ENCODE results near the gene FLT3.
"Not testable (repeated sequence)": the region's sequence is repeated elsewhere in the genome, so short reads cannot be mapped to it uniquely, and the experiment has no call there.

FLT3 gene

DNA sequence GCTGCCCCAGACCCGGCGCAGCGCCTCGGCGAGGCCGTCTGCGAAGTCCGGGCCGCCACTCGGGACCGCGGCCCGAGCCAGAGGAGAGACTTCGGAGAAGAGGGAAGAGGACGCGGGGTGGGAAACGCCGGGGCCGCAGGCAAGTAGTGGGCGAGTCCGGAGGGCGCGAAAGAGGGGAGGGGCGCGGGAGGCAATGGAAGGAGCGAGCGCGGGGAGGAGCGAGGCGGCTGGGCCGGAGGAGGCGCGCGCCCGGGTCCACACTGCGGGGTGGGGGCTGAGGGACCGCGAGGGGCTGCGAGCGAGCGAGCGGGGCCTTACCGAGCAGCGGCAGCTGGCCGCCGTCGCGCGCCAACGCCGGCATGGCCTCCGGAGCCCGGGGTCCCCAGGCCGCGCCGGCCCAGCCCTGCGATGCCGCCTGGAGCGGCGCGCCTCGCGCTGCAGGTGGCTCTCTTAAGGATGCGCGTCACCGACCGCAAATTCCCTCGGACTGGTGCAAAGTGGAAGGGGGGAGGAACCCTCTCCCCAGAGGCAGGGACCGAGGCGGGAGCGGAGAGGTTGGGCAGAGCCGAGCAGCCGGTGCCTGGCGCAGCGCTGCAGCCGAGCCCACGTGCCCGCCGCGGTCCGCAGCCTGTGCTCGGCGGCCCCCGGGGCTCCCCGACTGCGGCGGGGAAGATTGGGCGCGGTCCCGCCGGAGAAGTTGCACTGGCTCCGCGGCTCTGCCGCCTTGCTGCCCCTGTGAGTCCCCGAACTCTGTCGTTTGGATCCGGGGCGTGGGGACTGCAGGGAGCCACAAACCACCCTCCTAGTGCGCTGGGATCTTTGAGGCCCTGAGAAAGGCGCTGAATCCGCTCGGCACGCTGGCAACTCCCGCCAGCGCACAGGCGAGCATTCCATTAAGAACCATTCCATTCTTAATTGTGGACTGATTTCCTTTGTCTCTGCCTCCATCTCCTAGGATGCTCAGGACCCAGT, at the start of gene FLT3:
Gene FLT3 (minus strand): TSS at position 427 of the 972 bp plus-strand sequence. CDS start 66 bp downstream, at position 361.
- peak; percentile 72 for DNase-seq

GRCh38 chr13:28147495-28147894, 47.1 kb upstream of the FLT3 start:
- DNase-seq = peak; percentile 15

DNA sequence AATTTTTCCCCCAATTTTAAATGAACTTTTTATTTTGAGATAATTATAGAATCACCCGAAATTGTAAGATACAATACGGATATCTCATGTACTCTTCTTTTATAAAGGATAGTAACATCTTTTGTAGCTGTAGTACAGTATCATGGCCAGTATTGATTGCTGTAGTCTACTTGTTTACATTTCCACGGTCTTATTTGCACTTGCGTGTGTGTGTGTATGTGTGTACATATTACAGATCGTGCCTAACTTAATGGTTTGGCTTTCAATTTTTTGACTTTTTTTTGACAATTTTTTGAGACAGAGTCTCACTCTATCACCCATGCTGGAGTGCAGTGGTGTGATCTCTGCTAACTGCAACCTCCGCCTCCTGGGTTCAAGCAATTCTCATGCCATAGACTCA, 44.7 kb upstream of the FLT3 start:
- DNase-seq = no peak

DNA sequence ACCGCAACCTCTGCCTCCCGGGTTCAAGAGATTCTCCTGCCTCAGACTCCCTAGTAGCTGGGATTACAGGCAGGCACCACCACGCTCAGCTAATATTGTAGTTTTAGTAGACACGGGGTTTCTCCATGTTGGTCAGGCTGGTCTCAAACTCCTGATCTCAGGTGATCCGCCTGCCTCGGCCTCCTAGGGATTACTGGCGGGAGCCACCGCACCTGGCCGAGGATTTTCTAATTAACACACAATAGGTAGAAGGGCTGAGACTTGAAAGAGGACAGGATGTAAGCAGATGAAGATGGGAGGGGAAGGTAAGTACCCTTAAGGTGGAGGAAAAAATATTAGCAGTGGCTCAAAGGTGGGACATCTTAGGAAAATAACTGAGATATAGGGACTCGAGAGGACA, 41.2 kb upstream of the FLT3 start:
- not testable (repeated sequence) for DNase-seq

GRCh38 chr13:28140433-28141125, 40.2 kb upstream of the FLT3 start:
- no peak for DNase-seq

DNA sequence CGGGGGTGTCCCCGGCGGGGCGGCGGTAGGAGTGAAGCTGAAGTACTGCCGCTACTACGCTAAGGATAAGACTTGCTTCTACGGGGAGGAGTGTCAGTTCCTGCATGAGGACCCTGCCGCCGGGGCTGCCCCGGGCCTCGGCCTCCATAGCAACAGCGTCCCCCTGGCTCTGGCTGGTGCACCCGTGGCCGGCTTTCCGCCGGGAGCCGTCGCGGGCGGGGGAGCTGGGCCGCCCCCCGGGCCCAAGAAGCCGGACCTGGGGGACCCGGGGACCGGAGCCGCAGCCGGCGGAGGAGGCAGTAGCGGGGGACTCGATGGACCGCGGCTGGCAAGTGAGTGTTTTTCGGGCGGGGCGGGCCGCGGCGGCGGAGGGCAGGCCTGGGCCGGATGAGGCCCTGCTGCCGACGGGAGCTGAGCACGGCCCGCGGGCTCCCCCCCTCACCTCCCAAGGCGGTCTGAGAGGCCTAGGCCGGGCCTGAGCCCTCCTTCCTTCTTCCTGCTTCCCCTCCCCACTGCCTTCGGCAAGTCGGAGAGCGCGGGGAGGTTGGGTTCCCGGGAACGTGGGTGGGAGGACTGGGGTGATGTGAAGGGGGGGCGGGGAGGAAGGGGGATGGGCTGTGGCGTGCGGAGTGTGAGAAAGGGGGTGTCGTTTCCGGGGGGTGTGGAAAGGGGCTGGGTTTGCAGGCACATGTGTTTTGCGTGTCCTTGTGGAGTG, 38.5 kb upstream of the FLT3 start:
- DNase-seq = peak; percentile 94

DNA sequence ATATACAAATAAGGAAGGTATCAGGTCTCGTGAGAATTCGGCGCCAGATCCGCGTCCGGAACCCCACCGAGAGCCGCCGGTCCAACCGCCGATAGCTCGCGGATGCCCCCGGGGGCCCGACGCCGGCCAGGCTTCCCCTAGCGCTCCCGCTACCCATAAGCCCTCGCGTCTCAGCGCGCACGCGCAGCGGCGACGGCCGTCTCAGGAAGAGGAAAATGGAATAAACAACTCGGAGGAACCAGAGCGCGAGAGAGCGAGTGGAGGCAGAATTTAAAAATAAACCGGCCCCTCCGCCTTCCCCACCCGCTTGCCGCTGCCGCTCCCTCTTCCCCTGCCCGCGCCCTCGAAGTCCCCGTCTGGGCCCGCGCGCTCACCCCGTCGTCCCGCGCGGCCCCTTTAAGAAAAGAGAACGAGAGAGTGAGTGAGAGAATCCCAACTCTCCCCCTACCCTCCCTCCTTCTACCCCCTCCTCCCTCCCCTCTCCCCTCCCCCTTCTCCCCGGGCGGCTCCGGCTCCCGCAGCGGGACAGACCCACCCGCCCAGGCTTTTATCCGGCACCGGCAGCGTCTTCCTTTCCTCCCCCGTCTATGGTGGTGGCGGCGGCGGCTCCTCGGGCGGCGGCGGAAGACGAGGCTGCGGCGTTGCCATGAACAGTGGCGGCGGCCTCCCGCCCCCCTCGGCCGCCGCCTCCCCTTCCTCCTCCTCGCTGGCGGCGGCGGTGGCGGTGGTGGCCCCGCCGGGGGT, 37.8 kb upstream of the FLT3 start, which contains the start of gene PAN3:
Gene PAN3 (plus strand): TSS at position 534 of the 744 bp plus-strand sequence. CDS start 113 bp downstream, at position 647.
- DNase-seq = peak; percentile 92

DNA sequence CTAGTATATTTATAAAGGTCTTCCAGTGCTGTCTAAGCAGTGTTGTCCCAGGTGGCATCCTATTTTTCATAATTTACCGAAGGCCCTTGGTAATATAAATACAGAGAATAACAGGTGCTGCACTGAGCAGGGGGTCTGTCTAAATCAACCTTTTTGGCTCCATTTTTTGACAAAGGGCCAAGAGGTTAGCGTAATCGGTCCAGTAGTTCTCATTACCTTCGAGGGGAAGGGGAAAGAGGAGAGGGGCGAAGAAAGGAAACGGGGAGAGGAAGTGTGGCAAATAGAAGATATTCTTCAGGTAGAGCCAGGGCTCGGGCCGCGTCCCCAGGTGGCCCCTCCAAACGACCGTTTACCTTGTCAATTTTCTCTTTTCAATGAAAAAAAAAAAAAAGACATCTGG, 37.2 kb upstream of the FLT3 start:
- DNase-seq = no peak

DNA sequence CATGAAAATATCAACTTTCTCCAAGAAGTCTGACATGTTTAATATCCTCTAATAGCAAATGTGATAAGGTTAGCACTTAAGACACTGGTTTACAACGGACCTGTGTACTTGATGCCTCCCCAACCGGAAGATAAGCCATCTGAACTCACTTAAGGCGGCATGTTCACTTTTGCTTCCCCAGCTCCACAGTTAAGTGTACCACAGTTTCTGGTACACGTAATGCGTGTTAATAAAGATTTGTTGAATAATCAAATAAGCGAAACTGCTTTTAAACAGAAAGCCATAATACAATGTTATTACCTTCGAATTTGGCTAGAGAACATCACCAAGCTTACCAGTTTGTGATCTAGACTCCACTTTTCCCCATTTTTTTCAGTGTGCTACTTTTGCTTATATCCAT, 36.5 kb upstream of the FLT3 start:
- DNase-seq = no peak

DNA sequence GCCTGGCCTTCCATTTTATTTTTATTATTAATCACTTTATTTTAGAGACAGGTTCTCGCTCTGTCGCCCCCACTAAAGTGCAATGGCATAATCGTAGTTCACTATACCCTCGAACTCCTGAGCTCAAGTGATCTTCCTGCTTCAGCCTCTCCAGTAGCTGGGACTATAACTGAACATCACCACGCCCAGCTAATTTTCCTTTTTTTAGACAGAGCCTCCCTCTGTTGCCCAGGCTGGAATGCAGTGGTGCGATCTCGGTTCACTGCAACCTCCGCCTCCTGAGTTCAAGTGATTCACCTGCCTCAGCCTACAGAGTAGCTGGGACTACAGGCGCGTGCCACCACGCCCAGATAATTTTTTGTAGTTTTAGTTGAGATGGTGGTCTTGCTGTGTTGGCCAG, 31.3 kb upstream of the FLT3 start:
- DNase-seq = no peak

- DNase-seq = no peak
Observed at GRCh38 chr13:28129911-28130693, 29.7 kb upstream of the FLT3 start.

GRCh38 chr13:28128926-28129325, 28.6 kb upstream of the FLT3 start:
- no peak for DNase-seq

GRCh38 chr13:28128030-28128429, 27.7 kb upstream of the FLT3 start:
- DNase-seq = no peak

DNA sequence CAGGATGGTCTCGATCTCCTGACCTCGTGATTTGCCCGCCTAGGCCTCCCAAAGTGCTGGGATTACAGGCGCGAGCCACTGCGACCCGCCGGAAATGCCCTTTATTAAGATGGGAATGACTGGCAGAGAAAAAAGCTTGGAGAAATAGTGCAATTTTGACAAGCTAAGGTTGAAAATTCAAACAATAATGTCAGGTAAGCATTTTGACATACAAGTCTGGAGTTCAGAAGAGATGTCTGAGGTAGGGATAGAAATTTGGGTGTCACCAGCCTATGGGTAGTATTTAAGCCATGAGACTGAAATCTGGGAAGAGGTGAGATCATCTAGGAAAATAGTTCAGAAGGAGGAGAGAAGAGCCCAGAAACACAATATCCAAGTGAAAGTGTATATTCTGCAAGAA, 20.8 kb upstream of the FLT3 start:
- no peak for DNase-seq

DNA sequence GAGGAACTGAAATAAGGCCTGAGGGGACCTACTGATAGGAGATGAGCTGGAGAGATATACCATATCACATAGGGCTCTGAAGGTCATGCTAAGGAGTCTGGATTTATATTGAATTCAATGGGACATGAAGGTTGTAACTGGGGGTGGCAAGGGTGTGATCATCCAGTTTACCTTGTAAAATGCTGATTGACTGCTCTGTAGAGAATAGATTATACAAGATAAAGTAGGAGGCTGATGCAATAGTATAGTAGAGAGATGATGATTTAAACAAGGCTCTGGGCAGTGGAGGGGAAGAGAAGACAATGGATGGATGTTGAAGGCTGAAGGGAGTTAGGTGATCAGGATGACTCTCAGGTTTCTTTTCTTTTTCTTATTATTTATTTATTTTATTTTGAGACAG, 19.9 kb upstream of the FLT3 start:
- DNase-seq = no peak

- DNase-seq = no peak
Observed at GRCh38 chr13:28117689-28118377, 17.5 kb upstream of the FLT3 start.

- DNase-seq = no peak
Observed at GRCh38 chr13:28116736-28117135, 16.4 kb upstream of the FLT3 start.

GRCh38 chr13:28110414-28110813, 10.0 kb upstream of the FLT3 start:
- DNase-seq = no peak

- no peak for DNase-seq
Observed at GRCh38 chr13:28106976-28107375, 6.6 kb upstream of the FLT3 start.

DNA sequence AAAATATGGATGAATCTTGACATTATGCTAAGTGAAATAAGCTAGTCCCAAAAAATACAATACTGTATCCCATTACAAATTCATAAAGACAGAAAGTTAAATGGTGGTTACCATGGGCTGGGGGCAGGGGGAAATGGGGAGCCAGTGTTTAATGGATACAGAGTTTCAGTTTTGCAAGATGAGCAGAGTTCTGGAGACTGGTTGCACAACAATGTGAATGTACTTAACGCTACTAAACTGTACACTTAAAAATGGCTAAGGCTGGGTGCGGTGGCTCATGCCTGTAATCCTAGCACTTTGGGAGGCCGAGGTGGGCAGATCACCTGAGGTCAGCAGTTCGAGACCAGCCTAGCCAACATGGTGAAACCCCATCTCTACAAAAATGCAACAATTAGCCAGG, 1.5 kb upstream of the FLT3 start:
- DNase-seq = not testable (repeated sequence)

All from stimulated activated CD4-positive, alpha-beta T cell treated with anti-CD3 and anti-CD28 coated beads, Interleukin-15, amount 100 ng/mL, for 24 hours (primary cell).